ENCODE results near the gene HYOU1.

The HYOU1 gene

GRCh38 chr11:119025099-119025473 is 31.9 kb downstream of the HYOU1 start:
- TF ChIP-seq SIN3A (IDR thresholded peaks at IDR 0.05; ENCODE audit: borderline replicate concordance, insufficient read depth, low read length): no peak
- TF ChIP-seq FOXP2 (optimal IDR thresholded peaks at IDR 0.05; ENCODE audit: borderline replicate concordance, extremely low read depth, extremely low read length, insufficient read depth): no peak
- no peak for TF ChIP-seq TAF1 (IDR thresholded peaks at IDR 0.05; ENCODE audit: borderline replicate concordance, insufficient read depth, low read length)
- no peak for TF ChIP-seq POLR2AphosphoS5 (IDR thresholded peaks at IDR 0.05; ENCODE audit: low read depth, low read length)
- TF ChIP-seq REST (IDR thresholded peaks at IDR 0.05; ENCODE audit: insufficient read depth in 1 of 2, low read depth in 2 of 2, low read length in 2 of 2): no peak

GRCh38 chr11:119024430-119025098 is 32.4 kb downstream of the HYOU1 start:
- TF ChIP-seq TAF1 (IDR thresholded peaks at IDR 0.05; ENCODE audit: borderline replicate concordance, insufficient read depth, low read length) (no peak), FOXP2 (optimal IDR thresholded peaks at IDR 0.05; ENCODE audit: borderline replicate concordance, extremely low read depth, extremely low read length, insufficient read depth) (no peak), POLR2AphosphoS5 (IDR thresholded peaks at IDR 0.05; ENCODE audit: low read depth, low read length) (no peak), REST (IDR thresholded peaks at IDR 0.05; ENCODE audit: insufficient read depth in 1 of 2, low read depth in 2 of 2, low read length in 2 of 2) (no peak), SIN3A (IDR thresholded peaks at IDR 0.05; ENCODE audit: borderline replicate concordance, insufficient read depth, low read length) (no peak)

GRCh38 chr11:119023741-119024140 is 33.3 kb downstream of the HYOU1 start:
- no peak for TF ChIP-seq TAF1 (IDR thresholded peaks at IDR 0.05; ENCODE audit: borderline replicate concordance, insufficient read depth, low read length)
- no peak for TF ChIP-seq SIN3A (IDR thresholded peaks at IDR 0.05; ENCODE audit: borderline replicate concordance, insufficient read depth, low read length)
- TF ChIP-seq POLR2AphosphoS5 (IDR thresholded peaks at IDR 0.05; ENCODE audit: low read depth, low read length): no peak
- TF ChIP-seq FOXP2 (optimal IDR thresholded peaks at IDR 0.05; ENCODE audit: borderline replicate concordance, extremely low read depth, extremely low read length, insufficient read depth): no peak
- TF ChIP-seq REST (IDR thresholded peaks at IDR 0.05; ENCODE audit: insufficient read depth in 1 of 2, low read depth in 2 of 2, low read length in 2 of 2): no peak

GRCh38 chr11:119021631-119022030 is 35.4 kb downstream of the HYOU1 start:
- no peak for TF ChIP-seq REST (IDR thresholded peaks at IDR 0.05; ENCODE audit: insufficient read depth in 1 of 2, low read depth in 2 of 2, low read length in 2 of 2)
- no peak for TF ChIP-seq TAF1 (IDR thresholded peaks at IDR 0.05; ENCODE audit: borderline replicate concordance, insufficient read depth, low read length)
- TF ChIP-seq SIN3A (IDR thresholded peaks at IDR 0.05; ENCODE audit: borderline replicate concordance, insufficient read depth, low read length): no peak
- TF ChIP-seq POLR2AphosphoS5 (IDR thresholded peaks at IDR 0.05; ENCODE audit: low read depth, low read length): no peak; the same call in 1 of the 2 replicates
- TF ChIP-seq FOXP2 (optimal IDR thresholded peaks at IDR 0.05; ENCODE audit: borderline replicate concordance, extremely low read depth, extremely low read length, insufficient read depth): no peak

All from PFSK-1 (cell line).